T-helper 1 cell (primary cell): ENCODE data around the gene SEPTIN5.

ENCODE experiments used
- DNase-seq, 5 donors: peaks; one replicate each; pipeline ENCODE4 v3.0.0-alpha.2; 2012 to 2020

The SEPTIN5 gene

DNA sequence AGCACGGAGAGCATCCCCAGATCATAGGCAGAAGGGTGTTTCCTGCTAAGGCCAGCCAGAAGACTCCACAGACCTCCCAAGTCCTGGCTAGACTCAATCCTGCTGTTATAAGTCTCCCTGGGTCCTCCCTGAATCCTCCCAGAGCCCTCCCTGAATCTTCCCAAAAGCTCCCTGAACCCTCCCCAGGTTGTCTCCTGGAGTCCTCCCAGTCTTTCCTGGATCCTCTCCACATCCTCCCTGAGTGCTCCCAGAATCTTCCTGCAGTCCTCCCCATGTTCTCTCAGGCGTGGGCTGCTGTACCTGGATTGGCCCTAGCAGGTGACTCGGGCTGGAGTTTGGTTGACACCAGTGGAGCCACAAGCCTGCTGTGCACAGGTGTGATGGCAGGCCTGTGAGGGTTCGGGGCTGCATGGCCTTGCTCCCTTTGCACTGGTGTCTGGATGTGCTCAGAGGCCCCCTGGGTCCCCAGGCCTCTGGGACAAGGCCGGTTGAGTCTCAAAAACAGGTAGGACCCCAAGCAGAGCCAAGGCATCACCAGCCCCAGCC lies 20.6 kb downstream of the SEPTIN5 start:
- DNase-seq: no peak

DNA sequence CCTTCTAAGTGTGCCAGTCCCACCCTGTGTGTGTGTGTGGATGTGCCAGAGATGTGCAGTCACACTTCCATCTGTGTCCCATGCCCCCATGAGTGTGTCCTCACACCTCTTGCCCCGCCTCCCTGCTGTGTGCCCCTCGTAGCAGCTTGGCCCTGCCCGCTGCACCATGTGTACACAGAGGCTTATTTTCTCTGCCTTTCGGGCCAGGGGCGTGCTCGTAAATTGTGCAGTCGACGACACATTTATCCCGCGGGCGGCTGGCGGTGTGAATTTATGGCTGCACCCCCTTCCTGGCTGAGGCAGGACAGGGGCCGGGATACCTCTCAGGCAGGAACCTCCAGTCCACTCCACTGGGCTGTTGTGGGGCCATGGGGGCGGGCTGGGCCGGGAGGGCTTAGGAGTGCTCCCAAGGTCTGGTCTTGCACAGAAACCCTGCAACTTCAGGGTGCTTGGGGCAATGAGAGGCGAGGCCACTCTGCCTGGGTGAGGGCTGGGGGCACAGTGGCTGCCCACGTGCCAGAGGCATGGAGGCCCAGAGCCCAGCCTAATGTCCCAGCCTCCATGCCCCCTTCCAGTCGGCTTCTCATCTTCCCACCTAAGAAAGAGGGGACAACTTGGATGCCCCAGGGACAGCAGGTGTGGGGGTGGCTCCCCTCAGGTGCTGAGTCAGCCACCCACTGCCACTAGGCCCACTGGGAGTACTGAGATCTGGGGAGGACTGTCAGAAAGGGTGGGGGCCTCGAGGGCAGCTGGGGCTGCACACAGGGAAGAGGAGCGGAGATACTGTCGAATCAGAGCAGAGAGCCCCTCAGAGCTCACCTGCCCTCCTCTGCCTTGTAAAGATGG lies 21.6 kb downstream of the SEPTIN5 start:
- no peak for DNase-seq

DNA sequence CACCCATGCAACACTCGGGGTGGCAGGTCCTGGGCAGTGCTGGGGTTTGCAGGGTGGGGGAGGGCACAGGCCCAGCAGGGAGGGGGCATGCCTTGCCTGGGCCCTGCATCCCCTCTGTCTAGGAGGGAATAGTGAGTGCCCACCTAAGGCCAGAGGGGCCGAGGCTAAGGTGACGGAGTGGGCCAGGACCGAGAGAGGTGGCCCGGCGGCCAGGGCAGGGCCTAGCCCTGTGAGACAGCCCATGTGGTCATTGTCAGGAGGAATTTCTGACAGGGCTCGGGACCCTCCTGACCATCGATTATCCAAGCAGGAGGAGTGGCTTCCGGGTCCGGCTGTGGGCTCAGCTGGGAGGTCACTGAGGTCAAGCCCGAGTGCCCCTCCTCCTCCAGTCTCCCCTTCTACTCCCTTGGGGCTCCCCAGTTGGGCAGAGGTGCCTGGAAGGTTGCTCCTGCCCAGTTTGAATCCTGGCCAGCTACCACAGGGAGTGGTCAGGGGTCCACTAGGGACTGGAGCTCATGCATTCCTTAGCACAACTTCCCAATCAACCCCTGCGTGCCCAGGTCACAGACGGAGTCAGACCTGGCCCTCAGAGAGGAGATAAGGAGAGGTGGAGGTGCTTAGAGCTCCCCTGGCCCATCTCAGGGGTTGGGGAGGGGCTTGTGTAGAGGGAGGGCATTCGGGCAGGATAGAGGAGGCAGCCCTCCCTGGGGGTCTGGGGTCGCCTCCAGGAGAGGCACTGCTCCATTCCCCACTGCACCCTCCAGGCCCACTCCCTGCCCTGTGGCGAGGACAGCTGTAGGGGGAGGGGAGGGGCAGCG lies 23.8 kb downstream of the SEPTIN5 start:
- DNase-seq: no peak

DNA sequence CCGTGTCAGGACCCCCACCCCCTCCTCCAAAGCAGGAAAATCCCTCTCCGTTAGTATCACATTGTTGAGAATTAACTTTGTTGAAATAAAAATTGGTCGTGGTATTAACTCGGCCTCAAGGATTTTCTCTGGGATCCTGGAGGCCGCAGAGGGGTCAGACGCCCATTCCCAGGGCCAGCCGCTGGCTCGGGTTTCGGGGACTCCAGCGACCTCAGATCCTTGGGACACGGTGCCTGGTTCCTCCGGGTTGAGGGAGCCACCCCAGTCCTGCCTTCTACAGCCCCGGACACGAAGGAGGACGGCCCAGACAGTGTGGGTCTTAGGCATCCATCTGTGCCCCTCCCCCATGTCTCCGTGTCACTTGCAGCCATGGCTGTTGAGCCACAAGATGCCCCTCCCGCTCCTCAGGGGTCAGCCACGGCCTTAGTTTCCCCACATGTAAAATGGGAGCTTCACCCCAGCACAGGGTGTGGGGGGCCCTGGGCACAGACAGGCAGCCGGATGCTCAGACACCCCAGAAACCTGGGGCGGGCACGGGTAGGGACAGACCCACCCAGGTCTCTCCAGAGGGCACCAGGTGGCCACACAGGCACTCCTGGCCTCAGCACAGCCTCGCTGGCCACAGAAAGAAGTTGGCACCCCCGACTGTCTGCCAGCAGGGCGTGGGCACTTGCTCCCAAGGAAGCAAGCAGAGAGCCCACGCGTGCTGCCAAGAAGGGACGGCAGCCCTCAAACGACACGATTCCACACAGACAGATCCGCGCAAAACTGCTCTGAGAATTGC lies 24.6 kb downstream of the SEPTIN5 start:
- DNase-seq: no peak

DNA sequence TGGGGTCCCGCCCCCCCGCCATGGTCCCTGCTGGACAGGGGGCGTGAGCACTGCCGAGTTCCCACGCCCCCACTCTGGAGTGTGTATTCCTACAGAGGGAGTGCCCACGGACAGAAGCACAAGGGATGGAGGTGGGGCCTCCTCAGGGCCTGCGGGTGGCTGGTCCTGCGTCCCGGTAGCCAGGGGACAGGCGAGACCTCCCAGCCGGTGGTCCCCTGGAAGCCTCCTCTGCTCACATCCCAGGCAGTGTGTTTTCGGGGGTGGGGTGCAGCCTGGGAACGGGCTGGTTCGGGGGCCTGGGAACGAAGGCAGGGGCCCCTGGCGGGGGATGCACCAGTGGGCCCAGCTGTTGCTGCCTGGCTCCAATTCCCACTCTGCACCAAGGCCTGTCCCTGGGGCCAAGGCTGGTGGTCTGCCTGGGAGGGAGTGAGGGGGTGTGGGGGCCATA lies 25.2 kb downstream of the SEPTIN5 start:
- DNase-seq: no peak

DNA sequence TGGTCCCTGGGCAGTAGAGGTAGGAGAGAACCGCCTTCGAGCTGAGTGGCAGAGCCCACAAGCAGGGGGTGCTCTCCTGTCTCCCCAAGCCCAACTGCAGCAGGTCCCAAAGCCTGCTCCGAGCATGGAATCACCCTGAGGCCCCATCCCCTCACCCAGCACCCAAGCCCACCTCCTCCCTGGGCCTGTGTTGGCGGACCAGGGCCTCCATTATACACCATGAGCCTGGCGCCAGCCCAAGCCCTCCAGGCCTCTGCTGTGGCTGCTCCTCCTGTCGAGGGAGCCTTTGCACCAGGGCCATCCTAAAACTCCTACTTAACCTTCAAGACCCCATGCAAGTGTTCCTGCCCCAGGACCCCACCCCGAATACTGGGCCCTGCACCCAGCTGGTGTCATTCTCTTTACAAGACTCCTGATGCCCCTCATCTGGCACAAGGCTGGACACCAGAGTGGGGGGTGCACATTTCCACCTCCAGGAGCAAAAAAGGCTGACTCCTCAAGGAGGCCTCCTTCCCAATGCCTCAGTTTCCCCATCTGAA lies 25.7 kb downstream of the SEPTIN5 start:
- no peak for DNase-seq

DNA sequence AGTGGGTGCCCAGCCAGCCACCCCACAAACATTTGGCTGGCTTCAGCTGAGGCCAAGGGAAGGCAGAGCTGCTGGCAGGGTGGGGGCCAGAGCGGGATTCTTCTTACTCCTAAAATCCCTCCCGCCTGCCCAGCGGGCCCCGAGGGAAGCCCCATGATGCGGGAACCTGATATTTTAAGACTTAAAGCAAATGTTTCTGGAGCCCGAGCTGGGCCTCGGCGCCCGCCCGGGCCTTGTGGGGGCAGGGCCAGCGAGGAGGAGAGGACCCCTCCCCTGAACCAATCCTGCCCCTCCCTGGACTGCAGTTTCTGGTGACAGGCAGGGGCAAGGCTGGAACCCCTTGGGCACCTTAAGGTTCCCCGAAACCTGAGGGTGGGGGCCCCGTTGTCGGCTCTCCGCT lies 26.3 kb downstream of the SEPTIN5 start:
- no peak for DNase-seq

DNA sequence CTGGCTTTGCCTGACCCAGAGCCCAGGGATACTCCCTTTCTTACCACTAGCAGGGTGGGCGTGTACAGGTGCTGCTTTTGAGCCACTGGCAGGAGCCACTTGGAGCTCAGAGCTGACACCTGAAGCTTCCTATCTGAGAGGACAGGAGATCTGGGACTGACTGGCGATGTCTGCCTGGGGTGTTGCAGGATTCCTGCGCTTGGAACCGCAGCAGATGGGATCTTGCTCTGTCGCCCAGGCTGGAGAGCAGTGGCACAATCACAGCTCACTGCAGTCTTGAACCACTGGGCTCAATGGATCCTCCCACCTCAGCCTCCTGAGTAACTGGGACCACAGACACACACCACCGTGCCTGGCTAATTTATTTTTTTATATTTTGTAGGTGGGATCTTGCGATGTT lies 26.8 kb downstream of the SEPTIN5 start:
- DNase-seq: no peak

DNA sequence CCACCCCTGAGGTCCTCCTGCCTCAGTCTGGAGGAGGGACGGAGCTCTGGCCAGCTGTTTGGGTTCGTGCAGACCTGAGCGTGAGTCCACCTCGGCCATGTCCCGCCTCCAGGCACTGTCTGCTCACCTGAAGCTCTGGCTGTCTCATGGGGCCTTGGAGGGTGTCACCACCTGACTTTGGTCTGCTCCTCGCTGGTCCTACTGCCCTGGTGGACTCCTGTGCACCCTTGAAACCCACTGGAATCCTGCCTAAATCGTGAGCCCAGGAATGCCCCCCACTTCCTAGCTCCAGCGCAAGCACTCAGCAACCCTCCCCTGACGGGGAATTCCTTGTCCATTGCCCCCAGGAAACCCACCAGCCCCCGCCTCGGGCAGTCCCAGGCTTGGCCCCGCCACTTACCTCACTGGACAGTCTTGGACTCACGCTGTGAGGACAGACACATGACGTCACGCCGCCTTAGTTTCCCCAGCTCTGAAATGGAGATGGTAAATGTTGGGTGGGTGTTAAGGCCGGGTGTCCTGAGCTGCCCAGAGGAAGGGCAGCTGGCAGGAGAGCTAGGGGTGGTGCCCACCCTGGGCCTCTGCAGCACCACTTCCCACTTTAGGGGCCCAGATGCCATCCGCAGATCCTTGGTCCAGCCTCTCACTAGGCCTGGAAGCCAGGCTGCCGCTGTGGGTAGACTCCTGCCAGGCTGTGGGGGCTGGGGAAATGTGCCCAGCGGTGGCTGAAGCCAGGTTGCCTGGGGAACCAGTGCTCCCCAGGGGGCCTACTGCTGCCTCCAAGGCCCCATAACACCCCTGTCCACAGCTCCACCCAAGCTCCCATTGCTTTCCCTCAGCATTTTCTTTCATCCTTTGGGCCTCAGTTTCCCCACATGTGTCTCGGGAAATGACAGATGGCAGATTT lies 28.1 kb downstream of the SEPTIN5 start:
- no peak for DNase-seq

DNA sequence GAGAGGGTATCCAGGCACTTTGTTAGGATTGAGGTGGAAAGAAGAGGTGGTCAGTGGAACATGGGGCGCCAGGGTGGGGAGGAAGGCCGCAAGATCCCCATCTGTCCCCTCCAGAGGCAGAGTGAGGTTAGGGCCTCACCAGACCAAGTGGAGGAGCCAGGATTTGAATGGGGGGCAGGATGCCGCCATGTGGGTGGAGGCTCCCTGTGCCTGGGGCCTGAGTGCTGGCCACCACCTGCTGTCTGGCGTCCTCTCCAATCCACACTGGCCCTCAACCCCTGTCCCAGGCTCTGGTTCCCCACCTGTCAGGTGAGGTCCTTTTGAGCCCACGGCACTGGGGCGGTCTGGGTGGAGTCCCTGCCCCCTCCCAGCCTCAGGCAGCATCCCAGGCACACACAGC lies 28.8 kb downstream of the SEPTIN5 start:
- no peak for DNase-seq

DNA sequence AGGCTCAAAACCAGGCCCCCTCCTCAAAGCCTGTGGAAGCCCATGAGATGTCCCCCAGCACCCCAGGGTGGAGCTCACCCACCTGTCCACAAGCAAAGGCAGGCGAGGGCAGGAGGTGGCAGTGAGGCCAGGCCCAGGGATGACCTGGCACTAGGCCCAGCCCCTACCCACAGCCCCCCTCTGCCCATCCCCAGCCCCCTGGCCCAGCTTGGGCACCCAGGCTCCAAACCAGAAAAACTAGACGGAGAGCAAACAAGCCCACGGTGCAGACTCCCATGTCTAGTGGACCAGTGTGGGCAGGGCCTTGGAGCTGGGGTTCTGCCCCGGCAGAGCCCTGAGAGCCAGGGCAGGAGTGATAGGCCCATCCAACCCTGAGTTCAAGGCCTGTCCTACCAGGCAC lies 29.3 kb downstream of the SEPTIN5 start:
- no peak for DNase-seq

DNA sequence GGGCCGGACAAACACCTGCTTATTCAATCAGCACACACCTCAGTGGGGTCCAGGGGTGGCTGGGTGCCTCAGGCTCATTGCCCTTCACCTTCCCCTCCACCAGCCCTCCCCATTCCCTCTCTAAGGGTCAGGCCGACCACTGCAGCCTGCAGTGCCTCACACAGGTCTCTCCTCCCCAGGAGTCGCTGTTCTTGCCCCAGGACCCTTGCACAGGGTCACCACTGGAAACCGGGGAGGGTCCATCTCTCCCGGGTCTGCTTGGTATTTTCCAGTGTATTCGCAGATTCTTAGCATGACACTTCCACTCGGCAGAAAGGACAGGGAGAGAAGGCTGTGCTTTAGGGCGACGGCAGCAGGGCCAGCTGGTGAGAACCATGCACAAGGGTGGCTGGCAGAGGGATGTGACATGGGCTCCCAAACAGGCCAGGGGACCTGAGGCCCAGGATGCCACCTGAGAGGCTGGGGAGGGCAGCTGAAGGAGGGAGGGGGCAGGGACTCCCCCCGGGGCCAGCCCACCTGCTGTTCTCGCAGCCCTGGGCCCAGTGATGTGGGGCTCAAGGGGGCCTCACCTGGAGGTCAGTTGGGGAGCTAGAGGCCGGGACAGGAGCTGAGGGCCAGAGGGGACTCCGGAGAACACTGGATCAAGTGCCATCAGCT lies 30.2 kb downstream of the SEPTIN5 start:
- no peak for DNase-seq

DNA sequence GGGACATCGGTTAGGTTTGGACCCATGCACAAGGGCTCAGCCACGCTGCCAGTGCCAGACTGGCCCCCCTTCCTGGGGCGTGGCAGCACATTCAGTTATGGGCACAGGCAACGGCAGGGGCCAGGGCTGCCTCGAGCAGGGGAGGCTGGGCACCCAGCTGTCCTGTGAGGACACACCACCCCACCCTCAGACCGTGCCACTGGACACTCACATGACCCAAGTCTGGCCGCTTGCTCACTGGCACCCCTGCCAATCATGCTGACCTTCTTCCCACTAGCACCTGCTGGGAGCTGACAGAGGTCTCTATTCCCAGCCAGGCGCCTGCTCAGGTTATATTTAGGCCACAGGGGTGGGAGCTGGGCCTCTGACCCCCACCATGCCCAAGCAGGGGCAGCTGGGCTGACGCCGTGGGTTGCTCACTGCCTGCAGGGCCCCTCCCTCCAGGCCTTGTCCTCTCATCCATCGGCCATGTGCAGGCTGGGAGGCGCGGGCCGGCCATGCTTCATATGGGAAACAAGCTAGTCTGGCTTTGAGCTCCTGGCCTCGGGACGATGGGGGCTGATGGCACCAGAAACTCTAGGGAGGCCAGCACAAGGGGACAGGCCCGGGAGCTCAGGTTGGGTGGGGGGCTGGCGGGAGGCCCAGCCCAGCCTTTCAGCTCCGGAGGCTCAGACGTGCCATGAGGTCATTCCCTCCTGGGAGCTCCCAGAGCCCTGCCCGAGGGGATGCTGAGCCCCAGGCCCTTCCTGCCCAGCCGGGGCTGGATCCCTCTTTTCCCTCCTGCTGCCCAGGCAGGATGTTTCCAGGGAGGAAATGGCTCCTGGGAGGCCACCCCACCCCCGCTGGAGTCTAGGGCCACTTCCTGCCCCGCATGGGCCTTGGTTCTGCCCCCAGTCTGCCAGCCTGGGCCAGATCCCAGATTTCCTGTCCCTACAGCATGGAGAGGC lies 31.1 kb downstream of the SEPTIN5 start:
- DNase-seq: no peak

DNA sequence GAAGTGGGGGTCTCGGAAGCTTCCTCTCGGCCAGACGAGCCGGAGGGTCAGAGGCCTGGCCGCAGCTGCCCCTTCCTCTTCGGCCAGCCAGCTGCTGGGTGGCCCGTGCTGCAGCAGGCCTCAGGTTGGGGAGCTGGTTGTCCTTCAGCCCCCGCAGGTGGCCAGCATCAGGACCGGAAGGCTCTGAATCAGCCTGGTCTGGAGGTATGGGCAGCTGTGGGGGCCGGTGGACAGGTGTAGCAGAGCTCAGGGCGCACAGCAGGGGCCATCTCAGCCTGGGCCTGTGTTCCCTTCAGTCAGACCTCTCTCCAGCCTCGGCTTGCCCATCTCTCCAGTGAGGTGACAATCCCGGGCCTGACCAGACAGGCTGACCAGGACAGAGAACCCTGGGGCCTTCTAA lies 32.4 kb downstream of the SEPTIN5 start:
- no peak for DNase-seq

DNA sequence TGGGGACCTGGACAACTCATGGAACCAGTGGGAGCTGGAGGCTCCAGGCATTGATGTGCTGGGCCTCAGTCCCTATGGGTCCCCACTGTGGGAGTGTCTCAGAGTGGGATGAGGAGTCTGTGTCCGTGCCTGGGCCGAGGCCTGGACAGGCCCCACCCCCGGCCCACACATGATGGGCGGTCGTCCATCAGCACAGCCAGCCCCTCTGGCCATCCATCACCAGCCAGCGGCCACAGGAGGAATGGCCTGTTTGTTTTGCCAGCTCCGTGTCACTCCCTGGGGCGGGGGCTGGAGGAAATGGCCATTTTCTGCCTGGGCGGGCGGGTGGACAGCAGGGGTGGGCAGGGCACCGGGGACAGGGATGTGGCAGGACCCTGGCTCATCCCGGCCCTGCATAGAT lies 33.2 kb downstream of the SEPTIN5 start:
- DNase-seq: no peak

DNA sequence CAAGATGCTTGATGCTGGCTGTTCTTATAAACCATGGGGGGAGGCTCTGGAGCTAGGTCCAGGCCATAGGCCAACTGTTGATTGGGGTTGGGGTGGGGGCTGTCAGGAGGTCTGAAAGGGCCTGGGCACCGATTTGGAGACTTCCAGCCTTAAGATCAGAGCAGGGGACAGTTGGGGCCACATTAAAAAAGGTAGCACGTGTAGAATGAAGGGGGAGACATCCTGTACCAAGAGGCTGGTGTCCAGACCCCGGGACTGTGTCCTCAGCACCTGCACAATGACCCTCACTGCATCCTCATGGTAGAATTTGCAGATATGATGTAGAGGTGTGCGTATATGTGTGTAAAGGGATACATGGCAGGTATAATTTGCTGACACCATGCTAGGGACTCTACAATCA lies 33.8 kb downstream of the SEPTIN5 start:
- no peak for DNase-seq

DNA sequence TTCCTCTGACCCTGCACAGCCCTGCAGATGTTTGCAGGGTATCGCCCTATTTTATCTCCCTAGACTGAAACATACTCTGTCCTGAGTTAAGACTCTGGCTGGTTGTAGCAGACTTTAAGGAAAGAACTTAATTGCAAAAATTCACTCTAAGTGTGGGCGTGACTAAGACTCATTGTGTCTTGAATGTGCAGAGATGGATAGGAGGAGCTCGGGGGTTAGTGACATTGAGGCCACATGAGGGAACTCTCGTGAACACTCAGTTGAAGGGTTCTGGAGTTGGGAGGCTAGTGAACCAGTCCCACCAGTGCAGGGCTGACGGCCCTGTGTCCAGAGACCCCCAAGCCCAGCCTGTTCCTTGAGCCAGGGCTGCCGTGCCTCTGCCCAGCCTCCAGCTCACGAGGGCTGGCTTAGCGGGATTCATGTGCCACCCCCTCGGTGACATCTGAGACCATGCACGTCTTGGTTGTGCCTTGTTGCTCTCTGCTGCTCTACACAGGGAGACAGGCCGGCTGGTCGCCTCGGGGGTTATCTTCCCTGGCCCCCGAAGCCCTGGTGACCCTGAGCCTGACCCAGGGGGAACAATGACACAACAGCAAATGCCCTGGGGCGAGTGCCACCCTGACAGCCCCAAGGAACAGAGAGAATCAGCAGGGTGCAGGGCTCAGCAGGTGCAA lies 34.8 kb downstream of the SEPTIN5 start:
- DNase-seq: no peak

DNA sequence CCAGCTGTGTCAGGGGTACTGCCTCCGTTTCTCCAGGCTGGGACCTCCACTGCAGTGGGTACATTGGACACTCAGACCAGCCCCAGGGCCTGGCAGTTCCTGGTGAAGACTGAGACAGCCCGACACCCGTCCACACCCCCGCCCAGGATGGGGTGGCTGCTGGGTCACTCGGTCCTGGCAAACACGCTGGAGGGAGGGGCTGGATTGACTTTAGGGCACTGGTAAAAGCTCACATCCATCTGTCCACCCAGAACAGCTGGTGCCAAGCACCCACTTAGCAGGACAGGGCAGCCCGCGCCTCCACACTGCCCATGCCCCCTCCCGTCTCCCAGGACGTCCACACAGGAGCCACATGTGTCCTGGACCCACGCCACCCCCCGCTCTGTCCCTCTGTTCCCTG lies 35.6 kb downstream of the SEPTIN5 start:
- DNase-seq: no peak
